ENCODE results near the gene RHCE.
"Not testable (repeated sequence)": the region's sequence is repeated elsewhere in the genome, so short reads cannot be mapped to it uniquely, and the experiment has no call there.

Gene RHCE

GRCh38 chr1:25397549-25397948, 23.1 kb downstream of the RHCE start:
- DNase-seq: not testable (repeated sequence)

GRCh38 chr1:25392841-25393240, 27.8 kb downstream of the RHCE start:
- no peak for DNase-seq

DNA sequence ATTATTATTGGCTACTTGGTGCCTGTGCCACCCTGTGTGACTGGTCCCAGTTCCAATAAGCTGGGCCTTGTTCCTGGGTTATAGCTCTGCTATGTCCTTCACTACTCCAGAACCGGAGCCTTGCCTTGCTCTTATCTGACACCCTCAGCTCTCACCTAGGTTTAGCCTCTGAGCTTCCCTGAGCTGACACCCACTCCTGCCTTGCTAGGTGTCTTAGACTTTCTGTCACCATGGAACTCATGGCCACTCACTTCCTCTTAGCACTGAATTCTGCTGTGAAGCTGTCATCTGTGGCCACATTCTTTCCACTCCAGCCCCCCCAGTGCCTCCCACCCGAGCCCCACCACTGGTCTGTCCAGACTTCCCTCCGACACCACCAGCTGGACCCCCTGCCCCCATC, 30.9 kb downstream of the RHCE start:
- DNase-seq: not testable (repeated sequence)

GRCh38 chr1:25388691-25389090, 31.9 kb downstream of the RHCE start:
- DNase-seq: peak; percentile 67

DNA sequence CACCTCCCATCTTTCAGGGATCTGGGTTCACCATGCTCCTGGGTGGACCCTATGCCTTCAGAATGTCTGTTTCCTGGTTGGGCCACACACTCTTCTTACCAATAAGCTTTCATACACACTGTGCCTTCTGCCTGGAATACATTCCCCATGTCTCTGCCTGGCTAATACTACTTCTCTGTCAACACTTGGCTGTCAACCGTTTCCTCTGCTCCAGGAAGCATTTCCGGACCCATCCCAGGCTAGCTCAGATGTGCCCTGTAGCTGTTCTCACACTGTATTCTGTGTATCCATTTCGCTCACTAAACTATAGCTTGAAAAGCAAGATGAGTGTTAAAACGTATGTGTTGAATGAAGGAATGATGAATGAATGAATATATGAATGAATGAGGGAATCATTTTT, 33.5 kb downstream of the RHCE start:
- not testable (repeated sequence) for DNase-seq

DNA sequence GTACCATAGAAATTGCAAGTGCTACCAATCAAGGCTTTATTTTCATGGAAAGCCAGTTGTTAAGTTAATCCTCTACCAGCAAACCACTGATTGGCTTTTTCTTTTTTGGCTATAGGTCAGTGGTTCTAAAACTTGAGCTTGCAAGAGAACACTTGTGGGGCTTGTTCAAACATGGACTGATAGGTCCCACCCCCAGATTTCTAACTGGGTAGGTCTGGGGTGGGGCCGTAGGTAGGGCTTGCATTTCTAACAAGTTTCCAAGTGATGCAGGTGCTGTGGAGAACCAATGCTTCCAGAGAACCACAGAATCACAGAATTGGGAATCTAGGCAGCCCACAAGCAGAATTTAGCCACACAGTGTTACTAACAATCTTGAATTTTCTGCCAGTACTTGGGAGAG, 36.8 kb downstream of the RHCE start:
- not testable (repeated sequence) for DNase-seq

GRCh38 chr1:25383090-25383489, 37.5 kb downstream of the RHCE start:
- not testable (repeated sequence) for DNase-seq

DNA sequence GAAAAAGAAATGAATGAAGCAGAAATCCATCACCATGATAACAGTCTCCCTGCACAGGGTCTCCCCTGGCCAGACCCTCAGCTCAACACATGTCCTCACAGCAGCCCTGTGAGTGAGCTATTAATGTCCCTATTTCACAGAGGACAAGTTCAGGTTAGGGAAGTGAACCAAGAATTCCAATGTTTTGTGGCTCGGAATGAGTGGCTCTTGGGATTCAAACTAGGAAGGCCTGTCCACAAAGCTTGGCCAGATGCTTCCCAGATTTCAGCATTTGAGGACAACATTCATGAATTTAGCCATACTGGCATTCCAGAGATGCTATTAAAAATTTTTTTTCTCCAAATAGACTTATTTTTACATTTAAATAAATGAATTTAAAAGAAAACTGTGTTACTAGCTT, 38.1 kb downstream of the RHCE start:
- DNase-seq: not testable (repeated sequence)

GRCh38 chr1:25378367-25378766, 42.3 kb downstream of the RHCE start:
- not testable (repeated sequence) for DNase-seq

DNA sequence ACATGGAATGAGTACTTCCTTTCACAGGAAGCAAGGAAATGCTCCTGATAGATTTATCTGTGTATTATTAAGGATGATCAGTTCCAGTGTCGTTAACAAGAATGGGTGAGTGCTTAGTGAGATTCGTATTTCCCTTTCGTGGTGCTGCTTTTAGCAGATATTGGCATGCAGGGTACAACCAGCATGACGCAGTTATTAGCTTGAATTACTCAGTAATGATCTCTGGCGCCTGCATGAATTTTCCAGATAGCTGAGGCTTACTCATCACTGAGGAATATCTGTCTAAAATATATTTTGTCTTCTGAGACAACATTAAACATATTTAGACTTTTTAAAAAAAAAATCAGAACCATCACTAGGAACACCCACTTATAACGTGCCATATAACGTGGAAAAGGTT, 48.9 kb downstream of the RHCE start:
- not testable (repeated sequence) for DNase-seq

DNA sequence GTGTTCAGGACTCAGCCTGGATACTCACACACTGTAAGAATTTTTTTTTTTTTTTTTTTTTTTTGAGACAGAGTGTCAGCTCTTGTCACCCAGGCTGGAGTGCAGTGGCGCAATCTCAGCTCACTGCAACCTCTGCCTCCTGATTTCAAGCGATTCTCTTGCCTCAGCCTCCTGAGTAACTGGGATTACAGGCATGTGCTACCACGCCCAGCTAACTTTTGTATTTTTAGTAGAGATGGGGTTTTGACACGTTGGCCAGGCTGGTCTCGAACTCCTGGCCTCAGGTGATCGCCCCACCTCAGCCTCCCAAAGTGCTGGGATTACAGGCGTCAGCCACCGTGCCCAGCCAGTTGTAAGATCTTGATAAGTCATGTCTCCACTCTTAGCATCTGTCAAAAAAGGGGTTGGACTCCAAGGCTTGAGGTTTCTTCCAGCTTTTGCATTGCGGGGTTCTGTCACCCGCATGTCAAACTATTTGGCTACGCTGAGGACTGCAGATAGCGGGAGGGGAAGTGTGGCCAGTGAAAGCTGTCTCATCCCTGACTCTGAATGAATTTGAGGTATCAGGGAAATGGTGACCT, 50.8 kb downstream of the RHCE start:
- not testable (repeated sequence) for DNase-seq

DNA sequence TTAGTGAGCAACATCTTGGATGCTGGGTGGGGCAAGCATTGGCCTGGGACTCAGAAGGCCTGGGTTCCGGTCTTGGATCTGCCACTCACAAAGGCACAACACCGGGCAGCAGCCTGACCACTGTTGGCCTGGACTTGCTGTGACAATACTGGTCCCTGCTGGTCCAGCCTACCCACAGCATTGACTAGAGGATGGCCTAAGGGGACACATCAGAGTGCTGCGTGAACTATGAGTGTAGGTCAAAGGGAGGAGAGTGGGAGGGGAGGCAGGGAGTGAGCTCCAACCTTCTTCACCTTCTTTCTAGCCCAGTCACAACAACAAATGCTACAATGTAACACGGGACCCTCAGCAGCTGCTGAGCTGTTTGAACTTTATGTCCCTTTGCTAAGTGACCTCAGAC, 51.4 kb downstream of the RHCE start:
- DNase-seq: no peak

- not testable (repeated sequence) for DNase-seq
These were observed 57.7 kb downstream of the RHCE start for GRCh38 chr1:25362634-25363559.

DNA sequence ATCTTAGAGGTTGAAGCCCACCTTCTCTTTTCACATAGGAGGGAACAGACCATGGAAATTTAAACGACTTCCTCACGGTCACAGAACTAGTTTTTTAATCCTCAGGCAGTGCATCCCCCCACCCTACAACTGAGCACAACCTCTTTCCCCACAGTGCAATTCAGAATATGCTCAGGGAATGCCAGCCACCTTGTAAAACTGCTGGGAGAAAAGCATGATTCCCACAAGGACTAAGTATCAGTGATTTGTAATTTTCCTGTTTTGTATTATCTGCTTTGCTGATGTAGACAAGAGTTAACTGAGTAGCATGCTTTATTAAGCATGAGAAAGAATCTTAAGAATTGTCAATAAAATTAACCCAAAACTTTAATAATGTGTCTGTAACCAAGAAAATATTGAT, 58.7 kb downstream of the RHCE start:
- no peak for DNase-seq

DNA sequence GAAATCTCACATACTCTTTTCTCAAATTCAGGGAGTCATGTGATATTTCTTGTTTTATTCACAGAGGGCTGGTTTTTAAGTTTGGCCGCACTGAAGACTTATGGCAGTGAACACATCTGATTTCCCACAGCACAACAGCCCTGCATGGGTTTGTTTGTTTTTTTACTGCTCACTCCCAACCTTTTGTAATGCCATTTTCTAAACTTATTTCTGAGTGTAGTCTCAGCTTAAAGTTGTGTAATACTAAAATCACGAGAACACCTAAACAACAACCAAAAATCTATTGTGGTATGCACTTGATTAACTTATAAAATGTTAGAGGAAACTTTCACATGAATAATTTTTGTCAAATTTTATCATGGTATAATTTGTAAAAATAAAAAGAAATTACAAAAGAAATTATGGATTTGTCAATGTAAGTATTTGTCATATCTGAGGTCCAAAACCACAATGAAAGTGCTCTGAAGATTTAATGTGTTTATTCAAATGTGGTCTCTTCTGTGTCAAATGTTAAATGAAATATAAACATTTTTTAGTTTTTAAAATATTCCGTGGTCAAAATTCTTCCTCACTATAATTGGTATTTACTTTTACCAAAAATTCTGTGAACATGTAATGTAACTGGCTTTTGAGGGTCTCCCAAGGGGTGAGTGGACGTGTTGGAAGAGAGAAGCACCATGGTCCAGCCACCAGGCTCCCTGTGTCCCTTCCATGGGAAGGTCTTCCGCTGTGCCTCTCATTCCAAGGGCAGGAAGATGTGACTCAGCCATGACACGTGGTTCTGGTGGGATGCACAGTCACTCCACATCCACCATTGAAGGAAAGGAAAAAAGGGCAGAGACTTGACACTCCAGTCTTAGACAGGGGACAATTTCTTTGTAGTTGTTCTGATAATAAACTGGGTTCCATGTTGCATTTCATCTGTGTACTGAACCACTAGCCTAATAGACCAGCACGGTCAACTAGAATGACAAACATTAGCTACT, 59.7 kb downstream of the RHCE start:
- no peak for DNase-seq

DNA sequence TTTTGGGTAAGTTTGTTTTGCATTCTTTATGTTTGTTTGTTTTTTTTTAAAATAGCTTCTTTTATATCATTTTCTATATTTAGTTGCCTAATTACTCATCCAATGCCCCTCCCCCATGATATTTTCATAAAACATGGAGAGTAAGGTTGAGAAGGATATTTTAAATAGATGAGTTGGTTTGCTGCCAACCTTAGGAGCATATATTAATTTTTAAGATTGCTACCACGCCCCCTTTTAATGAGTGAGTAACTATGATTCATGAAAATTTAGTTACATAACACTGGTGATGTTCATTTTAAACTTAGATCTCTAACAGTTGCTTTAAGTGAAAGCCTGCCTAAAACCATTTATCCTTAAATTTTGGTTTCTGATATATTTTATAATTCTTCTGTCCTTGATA, 63.8 kb downstream of the RHCE start:
- DNase-seq: no peak

DNA sequence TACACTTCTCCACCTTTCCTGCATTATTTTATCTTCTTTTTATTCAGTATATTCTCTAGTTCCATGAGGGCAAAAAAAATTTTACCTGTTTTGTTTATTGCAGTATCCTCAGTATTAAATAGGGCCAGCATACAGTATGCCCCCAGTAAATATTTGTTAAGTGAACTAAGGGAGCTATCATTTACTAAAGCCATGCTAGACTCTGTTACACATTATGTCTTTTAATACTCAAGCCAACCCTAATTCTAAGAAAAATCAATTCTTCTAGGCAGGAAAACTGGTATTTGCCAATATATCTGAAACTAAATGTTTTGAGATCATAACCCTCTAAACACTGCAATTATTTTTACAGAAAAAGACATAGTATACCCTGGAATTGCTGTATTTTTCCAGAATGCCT, 64.2 kb downstream of the RHCE start:
- DNase-seq: no peak

DNA sequence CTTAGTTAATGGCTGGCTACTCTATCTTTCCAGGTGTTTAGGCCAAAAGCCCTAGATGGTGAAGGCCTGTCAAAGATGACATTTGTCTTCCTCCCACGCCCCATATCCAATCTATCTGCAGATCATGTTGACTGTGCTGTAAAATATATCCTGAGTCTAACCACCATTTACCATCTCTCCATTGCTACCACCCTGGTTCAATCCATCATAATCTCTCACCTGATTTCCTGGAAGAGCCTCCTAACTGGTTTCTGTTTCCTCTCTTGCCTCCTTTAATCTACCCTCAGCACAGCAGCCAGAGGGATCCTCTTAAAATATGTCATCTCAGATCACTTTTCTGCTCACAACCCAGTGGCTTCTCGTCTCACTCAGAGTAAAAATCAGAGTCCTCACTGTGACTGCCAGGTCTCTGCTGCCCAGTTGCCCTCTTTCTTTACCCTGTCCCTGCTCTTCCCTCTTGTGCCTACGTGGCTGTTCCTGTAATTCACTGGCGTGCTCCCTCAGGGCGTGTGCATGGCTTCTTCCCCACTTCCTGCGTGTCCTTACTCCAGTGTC, 64.7 kb downstream of the RHCE start:
- DNase-seq: no peak

DNA sequence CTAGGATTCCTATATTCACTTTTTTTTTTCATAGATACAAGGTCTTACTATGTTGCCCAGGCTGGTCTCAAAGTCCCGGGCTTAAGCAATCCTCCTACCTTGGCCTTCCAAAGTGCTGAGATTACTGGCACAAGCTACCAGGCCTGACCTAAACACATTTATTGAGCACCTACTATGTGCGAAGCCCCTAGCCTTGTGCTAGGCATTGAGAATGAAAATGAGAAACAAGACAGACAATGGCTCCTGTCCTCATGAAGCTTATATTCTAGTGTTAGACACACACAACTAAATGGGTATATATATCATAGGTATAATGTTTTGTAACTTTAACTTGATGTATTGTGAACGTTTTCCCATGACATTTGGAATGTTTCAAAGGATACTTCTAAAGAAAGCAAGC, 71.0 kb downstream of the RHCE start:
- no peak for DNase-seq

DNA sequence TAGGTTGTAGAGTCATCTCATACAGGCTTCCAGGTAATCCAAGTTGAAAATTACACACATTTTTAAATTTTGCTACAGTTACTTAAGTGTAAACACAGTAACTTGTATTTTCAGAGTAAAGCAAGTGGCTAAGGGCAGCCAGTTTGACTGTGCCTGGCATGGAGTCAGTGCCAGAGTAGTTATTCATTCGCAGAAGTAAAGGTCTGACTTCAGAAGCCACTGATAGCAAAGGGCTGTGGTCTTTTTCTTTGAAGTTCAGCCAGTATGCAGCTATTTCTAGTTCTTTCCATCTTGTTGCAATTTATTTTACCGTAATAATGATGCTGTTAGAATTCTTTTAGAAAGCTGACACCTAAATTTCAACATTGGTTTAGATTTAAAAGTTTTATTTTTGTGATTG, 73.1 kb downstream of the RHCE start:
- DNase-seq: no peak

GRCh38 chr1:25343872-25344271, 76.8 kb downstream of the RHCE start:
- DNase-seq: no peak

DNA sequence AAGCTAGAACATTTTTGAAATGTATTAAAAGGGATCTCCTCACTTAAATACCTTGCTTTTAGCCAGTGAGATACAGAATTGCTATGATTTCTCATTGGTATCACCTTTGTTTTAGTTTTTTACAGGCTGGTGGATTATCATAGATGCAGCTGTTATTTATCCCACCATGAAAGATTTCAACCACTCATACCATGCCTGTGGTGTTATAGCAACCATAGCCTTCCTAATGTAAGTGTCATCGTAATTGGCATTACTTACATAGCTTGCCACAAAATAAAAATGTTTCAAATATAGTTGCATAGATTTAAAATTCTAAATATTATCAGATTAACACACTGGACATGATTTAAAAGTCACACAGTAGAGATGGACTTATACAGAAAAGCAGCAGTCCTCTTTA, 77.8 kb downstream of the RHCE start:
- DNase-seq: no peak

GRCh38 chr1:25341746-25342145, 78.9 kb downstream of the RHCE start:
- DNase-seq: no peak
